NCI-H774 (cell line): Measurements from ENCODE around the gene TAC3.
A peak's percentile ranks its signal among the peaks of the same experiment; 100 is the strongest.
"Not testable (repeated sequence)": the region's sequence is repeated elsewhere in the genome, so short reads cannot be mapped to it uniquely, and the experiment has no call there.

Source experiments
- DNase-seq: peaks from one replicate; lab custom pipeline; 2025; lab: John Stamatoyannopoulos, UW

The TAC3 gene

DNA sequence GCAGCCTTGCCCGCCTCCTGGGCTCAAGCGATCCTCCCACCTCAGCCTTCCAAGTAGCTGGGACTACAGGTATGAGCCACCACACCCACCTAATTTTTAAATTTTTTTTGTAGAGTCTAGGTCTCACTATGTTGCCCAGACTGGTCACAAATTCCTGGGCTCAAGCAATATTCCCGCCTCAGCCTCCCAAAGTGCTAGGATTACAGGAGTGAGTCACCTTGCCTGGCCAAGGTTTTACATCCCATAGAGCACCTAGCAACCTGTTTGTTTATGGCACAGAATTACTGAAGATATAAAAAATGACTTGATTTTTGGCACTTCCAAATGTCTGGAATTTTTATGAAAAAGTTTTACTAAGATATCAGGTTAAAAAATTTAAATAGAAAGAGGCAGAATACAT is 17.1 kb upstream of the TAC3 start:
- DNase-seq, result no peak

DNA sequence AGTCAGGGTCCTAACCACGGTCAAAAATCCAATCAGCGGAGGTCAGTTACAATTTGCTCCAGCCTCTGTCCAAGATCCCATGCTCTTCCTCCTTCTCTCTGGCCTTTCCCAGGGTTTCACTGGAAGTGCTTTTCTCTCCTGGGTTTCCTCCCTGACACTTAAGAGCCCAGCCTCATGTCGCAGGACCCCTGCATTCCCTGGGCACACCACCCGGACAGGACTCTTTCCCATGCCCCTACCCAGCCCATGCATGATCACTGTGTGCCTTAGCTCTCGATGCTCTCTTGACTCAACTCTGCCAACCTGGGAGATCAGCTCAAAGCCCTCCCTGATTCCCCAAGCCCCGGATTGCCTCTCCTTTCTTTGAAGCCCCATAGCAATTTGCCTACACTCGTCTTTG is 15.5 kb upstream of the TAC3 start:
- DNase-seq, result no peak

DNA sequence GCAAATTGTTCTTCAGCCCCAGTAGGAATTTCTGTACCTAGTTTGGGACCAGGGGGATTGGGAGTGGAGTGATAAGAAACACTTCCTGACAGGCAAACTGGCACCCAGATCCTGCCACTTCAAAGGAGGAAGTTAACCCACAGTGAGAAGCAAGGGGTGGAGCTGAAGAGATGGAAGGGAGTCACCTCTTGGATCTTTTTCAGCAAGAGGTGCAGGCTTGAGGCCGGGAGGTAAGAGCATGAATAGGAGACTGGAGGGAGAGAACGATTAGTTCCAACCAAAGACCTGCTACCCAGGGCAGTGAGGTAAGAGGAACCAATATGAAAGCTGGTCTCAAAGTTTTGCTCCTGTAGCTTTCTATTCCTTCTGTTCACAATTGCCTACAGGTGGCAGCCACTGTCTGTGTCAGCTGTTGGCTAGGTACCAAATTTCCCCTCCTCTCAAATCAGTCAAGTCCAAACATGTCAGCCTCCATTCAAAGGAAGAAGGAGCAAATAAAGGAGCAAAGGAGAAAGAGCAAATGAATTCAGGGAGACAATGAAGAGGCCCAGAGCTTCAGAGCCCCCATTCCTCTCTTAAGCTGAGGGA is 14.9 kb upstream of the TAC3 start:
- peak; percentile 30 for DNase-seq

DNA sequence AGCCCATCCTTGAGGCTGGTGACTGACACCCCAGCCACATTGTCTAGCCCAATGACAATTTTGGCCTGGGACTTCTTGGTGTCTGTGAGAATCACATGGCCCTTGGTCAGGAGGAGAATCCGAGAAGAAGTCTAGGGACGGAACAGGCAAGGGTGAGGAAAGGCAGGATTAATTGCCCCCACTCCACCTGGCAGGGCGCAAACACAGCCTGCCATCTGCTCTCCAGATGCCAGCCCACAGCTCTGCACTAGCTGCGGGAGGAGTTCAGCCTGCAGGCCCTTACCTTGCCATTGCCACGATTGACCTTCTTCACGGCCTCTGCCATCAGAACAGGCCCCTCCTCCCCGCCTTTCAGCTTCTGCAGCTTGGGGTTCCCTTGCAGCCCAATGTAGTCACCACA is 13.1 kb upstream of the TAC3 start:
- DNase-seq, result no peak

- DNase-seq, result no peak
Measured at GRCh38 chr12:57027805-57028153, 11.4 kb upstream of the TAC3 start.

DNA sequence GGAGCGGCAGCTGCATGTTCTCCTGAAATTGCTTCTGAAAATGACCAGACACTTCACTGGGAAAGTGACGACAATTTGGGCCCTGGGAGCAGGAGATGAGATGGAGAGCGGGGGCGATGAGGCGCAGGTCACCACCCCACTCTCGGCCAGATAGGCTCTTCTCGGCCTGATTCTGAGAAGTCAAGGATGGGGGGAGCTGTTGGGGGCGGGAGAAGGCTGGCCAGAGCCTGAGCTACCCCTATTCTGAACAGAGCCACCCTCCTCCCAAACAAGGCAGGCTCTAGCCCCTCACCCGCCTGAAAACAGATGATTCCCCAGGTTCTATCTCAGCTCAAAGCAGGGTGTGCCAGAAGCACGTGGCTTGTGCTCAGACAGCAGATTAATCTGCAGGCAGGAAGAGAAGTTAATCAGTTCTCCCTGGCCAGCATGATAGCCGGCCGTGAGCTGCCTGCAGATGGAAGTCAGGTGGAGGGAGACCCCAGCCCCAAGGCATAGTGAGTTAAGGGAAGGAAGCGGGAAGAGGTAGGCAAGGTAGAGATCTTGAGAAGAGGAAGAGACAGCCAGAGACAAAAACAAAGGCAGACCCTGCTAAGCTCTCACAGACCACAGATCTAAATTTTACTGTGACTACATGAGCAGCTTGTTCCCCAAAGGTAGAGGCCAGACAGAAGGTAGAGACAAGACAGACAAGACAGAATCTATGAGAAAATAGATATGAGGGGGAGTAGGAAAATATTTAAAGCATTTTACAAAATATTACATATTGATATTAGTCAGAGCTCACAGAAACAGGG is 10.9 kb upstream of the TAC3 start:
- DNase-seq, result no peak

DNA sequence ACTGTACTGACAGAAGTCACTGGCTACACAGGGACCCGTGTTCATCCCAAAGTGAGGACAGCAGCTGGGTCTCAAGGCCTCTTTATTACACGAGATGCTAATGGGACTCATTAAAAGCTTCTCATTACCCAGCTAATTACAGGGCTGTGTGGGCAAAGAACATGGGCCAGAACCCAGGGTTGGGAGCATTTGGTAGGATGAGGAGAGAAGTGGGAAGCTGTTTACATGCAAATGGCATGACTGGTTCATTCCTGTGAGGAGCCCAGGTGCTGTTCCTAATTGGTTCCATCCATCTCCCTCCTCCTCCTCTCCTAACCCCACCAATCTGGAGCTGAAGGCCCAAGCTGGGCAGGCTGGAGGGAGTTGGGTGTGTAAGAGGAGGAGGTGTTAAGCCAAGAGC is 8.9 kb upstream of the TAC3 start:
- DNase-seq, result no peak

DNA sequence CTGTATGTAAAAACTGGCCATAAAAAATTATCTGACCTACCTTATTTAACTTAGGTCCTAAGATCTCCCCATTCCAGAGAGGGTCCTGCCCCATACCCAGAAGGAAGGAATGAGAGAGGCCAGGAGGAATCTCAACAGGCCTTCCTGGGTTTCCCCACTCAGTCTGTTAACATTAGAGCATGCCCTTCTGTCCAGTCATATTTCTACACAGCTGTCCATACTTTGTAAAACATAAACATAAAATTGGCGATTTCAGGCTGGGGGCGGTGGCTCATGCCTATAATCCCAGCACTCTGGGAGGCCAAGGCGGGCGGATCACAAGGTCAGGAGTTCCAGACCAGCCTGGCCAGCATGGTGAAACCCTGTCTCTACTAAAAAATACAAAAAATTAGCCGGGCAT is 6.0 kb upstream of the TAC3 start:
- not testable (repeated sequence) for DNase-seq

DNA sequence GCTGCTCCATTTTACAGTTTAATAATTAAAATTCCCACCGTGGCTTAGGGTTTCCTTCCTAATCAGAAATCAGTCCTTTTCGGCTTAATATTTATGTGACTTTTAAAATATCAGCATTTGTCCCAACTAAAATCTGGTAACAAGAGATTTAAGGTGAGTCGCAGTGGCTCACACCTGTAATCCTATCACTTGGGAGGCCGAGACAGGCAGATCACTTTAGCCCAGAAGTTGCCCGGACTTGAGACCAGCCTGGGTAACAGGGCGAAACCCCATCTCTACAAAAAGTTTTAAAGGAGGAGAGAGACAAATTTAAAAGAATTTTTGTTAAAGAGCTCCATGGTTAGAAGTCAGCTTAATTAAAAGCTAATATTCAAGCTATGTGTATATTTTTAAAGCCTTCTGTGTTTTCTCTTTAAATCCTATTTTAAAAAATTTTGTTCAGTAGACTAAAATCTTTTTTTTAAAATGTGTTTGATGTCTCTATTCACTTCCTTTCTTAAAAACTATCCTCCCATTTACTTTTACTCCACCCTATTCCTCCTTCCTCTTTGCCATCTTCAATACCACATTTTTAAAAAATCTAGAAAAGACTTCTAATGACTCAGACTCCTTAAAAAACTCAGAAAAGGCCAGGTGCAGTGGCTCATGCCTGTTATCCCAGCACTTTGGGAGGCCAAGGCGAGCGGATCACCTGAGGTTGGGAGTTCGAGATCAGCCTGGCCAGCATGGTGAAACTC is 3.8 kb upstream of the TAC3 start:
- no peak for DNase-seq

DNA sequence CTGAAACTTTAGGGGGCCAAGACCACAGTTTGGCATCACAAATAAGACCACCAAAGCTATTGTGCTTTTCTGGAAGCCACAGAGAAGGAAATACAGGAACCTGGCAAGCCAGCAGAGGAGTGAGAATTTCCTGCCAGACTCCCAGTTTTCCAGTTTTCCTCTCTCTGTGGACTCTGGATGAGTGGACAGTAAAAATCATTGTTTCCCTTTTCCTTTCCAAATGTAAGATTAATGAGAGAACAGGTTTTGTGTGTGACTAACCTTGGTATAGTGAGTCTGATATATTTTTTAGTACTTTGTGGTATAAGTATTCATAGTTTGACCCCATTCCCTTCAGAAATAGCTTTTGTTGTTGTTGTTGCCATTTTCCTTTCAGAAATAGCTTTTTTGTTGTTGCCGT is 2.6 kb upstream of the TAC3 start:
- DNase-seq, result no peak

- not testable (repeated sequence) for DNase-seq
Measured at GRCh38 chr12:57018353-57018752, 2.0 kb upstream of the TAC3 start.

GRCh38 chr12:57012600-57013465 is 3.5 kb downstream of the TAC3 start:
- no peak for DNase-seq

- no peak for DNase-seq
Measured at GRCh38 chr12:57011438-57012424, 4.6 kb downstream of the TAC3 start.

GRCh38 chr12:57010627-57011247 is 5.6 kb downstream of the TAC3 start:
- no peak for DNase-seq

DNA sequence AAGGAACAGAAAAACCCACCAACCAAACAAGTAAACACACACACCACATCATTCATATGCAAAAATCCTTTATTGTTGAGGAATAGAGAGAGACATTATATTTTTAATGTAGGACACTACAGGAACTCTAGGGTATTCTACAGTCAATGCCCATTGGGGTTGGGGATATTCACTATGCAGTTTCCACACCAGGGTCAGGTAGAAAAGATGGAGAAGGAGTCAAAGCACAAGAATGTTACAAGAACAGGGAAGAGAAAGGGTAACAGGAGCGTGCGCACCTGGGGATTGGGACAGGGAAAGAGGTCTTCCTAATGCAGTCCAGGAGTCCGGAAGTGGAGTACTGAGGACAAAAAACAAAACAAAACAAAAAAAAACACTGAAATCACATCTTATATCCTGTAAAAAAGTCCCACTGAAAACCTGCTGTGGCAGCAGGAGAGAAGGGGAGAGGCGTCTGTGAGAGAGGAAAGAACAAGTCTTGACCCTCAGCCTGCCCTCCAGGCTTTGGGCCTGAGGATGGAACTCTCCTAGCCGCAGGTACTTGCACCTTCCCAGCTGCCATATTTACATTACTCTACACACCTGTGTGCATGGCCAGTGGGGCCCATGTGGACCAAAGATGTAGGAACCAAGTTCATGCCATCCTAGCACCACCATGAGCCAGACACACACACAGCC is 6.2 kb downstream of the TAC3 start:
- no peak for DNase-seq

DNA sequence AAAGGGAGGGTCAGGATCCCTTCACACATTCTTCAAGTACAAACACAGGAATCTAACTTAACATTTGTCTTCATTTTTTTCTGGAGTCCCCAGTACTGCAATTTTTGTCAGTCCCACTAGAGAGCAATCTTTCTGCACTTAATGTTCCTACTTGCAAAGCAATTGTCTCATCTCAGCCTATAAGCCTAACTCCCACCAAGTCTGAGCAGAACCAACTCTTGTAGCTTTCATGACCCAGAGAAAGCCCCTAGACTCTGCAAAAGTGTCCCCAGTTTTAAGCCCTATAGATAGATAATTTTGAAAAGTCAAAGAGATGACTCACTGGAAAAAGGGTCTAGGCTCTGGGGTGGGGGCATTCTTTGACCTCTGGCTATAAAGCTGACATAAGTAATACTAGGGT is 8.2 kb downstream of the TAC3 start:
- DNase-seq, result peak; percentile 17

DNA sequence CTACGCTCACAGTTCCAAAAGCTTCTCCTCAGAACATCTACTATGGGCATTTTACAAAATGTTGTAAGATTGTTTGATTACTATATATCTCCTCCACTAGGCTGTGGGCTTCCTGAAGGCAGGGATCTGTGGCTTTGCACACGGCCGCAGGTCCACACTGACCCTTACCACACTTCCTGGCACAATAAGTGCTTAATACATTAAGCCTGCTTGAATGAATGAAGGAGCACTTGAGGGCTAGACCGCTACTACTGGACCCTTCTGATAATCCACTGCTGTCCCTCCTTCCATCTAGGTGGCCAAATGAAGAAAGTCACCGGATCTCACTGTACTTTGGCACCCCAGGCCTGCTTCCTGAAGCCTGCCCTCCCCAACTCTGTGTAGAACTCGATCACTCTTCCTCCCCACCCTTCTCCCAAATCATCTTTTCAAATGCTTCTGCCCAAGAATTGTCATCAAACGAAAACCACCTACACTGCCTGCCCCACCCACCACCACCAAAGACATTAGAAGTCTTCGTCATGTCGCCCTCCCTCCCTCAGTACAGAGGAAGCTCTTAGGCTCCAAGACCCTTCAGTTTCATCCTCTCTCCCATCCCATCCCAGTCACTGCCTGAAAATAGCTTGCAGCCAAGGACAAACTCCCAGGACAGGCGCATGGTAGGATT is 9.4 kb downstream of the TAC3 start:
- DNase-seq, result no peak

- peak; percentile 68 for DNase-seq
Measured at GRCh38 chr12:57005980-57006808, 10.1 kb downstream of the TAC3 start, which contains the start of gene ZBTB39. Gene ZBTB39 (minus strand): TSS chr12:57006546. CDS start chr12:57004917, 1,629 bp downstream.
